K562 (cell line): Measurements from ENCODE around the gene IGSF8. TPM values are rescaled to one million over a fixed set of nuclear protein-coding genes. Genes with fewer than 3 reads are reported as not detected.
A peak's percentile ranks its signal among the peaks of the same experiment; 100 is the strongest.

Source experiments
- ATAC-seq: fragments of 200-7000 bp; cut with Tn5 transposase; 3 replicates; pipeline ENCODE4 v1.9.1; 2020; ENCODE audit warnings: moderate library complexity
- BruUV-seq: library from RNA; stranded (reverse); fragments of 400-500 nt; replicated peaks from 2 replicates; lab custom pipeline; 2021; lab: Mats Ljungman, UMichigan
- CTCF ChIA-PET: fragments of 300-600 bp; formaldehyde crosslinking; extraction: SDS; loops from one replicate; lab custom pipeline; 2021; ENCODE audit warnings: low intra/inter-chr PET ratio; lab: Yijun Ruan, JAX
- POLR2A ChIA-PET: fragments of 300-600, 350-650 bp; sonication (Branson Sonifier 250); formaldehyde crosslinking; extraction: SDS; loops from one replicate; lab custom pipeline; 2021; ENCODE audit warnings: antibody characterized with exemption, inconsistent platforms; lab: Yijun Ruan, JAX
- DNase-seq, 4 experiments: peaks; one replicate each; pipeline versions ENCODE4 v3.0.0 to v3.0.0-alpha.2; 2011 to 2018; ENCODE audit warnings: low spot score in 3 of 4, mixed read lengths in 3 of 4; ENCODE audit errors: extremely low read depth in 1 of 4
- FAIRE-seq: peaks from 2 replicates; lab custom pipeline; 2011; peaks lifted over from hg19 to GRCh38; lab: Jason Lieb, UNC
- H2AFZ ChIP-seq: 2 replicates; pipeline ENCODE4 v1.6.0; 2011; ENCODE audit warnings: low read depth, low read length, control low read depth, inconsistent platforms
- H3K27ac ChIP-seq: fragments of 200-600 bp; 3 replicates; pipeline ENCODE4 v1.8.0; 2011; ENCODE audit warnings: low read depth, mild to moderate bottlenecking, control low read depth, inconsistent platforms, low read length, moderate library complexity, mixed read lengths; ENCODE audit errors: extremely low read depth
- H3K27me3 ChIP-seq, 2 experiments: fragments of 300-600 bp in 1 of 2; 2 replicates in 1 of 2; 3 replicates in 1 of 2; pipeline versions ENCODE4 v1.6.0 to v1.8.0; 2011; ENCODE audit warnings: inconsistent platforms in 2 of 2, low read length in 2 of 2, mild to moderate bottlenecking in 1 of 2, mixed read lengths in 1 of 2, moderate library complexity in 1 of 2; ENCODE audit not compliant: control insufficient read depth in 2 of 2, insufficient read depth in 2 of 2
- H3K36me3 ChIP-seq: fragments of 300-600 bp; 3 replicates; pipeline ENCODE4 v1.8.0; 2011; ENCODE audit warnings: mild to moderate bottlenecking, low read length, inconsistent platforms; ENCODE audit not compliant: control insufficient read depth, insufficient read depth
- H3K4me1 ChIP-seq, 2 experiments: fragments of 200-600 bp in 1 of 2; replicated peaks in 1 of 2; 2 replicates in 1 of 2; 3 replicates in 1 of 2; pipeline versions ENCODE4 v1.5.1 to v1.8.0; 2011; ENCODE audit warnings: inconsistent platforms in 2 of 2, low read length in 2 of 2, mild to moderate bottlenecking in 1 of 2, mixed read lengths in 1 of 2, moderate library complexity in 1 of 2; ENCODE audit not compliant: control insufficient read depth in 2 of 2, insufficient read depth in 2 of 2
- H3K4me2 ChIP-seq: 2 replicates; pipeline ENCODE4 v1.6.1; 2011; ENCODE audit warnings: low read length, control low read depth, inconsistent platforms, mixed read lengths; ENCODE audit not compliant: insufficient read depth
- H3K4me3 ChIP-seq: fragments of 200-600 bp; sonication (generic), shearing (Covaris generic); 2 replicates; pipeline ENCODE4 v1.5.1; 2016; ENCODE audit warnings: control low read depth, inconsistent platforms
- H3K79me2 ChIP-seq: fragments of 200-600 bp; 3 replicates; pipeline ENCODE4 v1.8.0; 2011; ENCODE audit warnings: low read length, inconsistent platforms; ENCODE audit not compliant: control insufficient read depth, insufficient read depth
- H3K9ac ChIP-seq, 2 experiments: 2 replicates each; pipeline versions ENCODE4 v1.6.0 to v1.6.1; 2011; ENCODE audit warnings: low read depth in 2 of 2, low read length in 2 of 2, control low read depth in 1 of 2, inconsistent platforms in 1 of 2, mild to moderate bottlenecking in 1 of 2, mixed read lengths in 1 of 2; ENCODE audit not compliant: insufficient read depth in 1 of 2
- H3K9me1 ChIP-seq: one replicate; pipeline ENCODE4 v1.6.0; 2011; ENCODE audit warnings: inconsistent platforms, mild to moderate bottlenecking, low read length, moderate library complexity; ENCODE audit not compliant: control insufficient read depth, insufficient read depth
- H3K9me3 ChIP-seq: replicated peaks from 2 replicates; pipeline ENCODE4 v1.5.1; 2011; ENCODE audit warnings: low read depth, low read length, inconsistent platforms; ENCODE audit not compliant: control insufficient read depth, insufficient read depth
- H4K20me1 ChIP-seq: replicated peaks from 2 replicates; pipeline ENCODE4 v1.6.1; 2011; ENCODE audit warnings: low read length, inconsistent platforms, mixed read lengths; ENCODE audit not compliant: control insufficient read depth, insufficient read depth
- CHCHD3 ChIP-seq: fragments of 250-450 bp; sonication (Bioruptor Pico); IDR thresholded peaks from 2 replicates; pipeline ENCODE4 v2.1.2; 2022; ENCODE audit warnings: mild to moderate bottlenecking
- ILF3 ChIP-seq: fragments of 450-650 bp; IDR thresholded peaks from 2 replicates; pipeline ENCODE4 v1.6.1; 2018; ENCODE audit warnings: antibody characterized with exemption, mild to moderate bottlenecking, moderate library complexity, borderline replicate concordance
- MLLT1 ChIP-seq, 2 experiments: fragments of 450-650 bp; IDR thresholded peaks; 2 replicates each; pipeline ENCODE4 v1.6.1; 2016
- NFE2L1 ChIP-seq: fragments of 450-650 bp; IDR thresholded peaks from 2 replicates; pipeline ENCODE4 v1.6.1; 2016; ENCODE audit warnings: missing genetic modification characterization, low read depth, mild to moderate bottlenecking, missing compliant biosample characterization, moderate library complexity, borderline replicate concordance
- NFYB ChIP-seq: IDR thresholded peaks from 2 replicates; pipeline ENCODE4 v1.6.1; 2011; ENCODE audit warnings: mild to moderate bottlenecking, moderate library complexity; ENCODE audit not compliant: insufficient read length; ENCODE audit errors: extremely low read depth
- PPARD ChIP-seq: fragments of 250-450 bp; sonication (Bioruptor Pico); IDR thresholded peaks from 2 replicates; pipeline ENCODE4 v1.8.0; 2022; ENCODE audit warnings: inconsistent platforms, mild to moderate bottlenecking, moderate library complexity
- RAD21 ChIP-seq, 2 experiments: fragments of 250-450 bp in 1 of 2; fragments of 450-650 bp in 1 of 2; sonication (Bioruptor Pico) in 1 of 2; formaldehyde crosslinking in 1 of 2; IDR thresholded peaks in 1 of 2; conservative IDR thresholded peaks in 1 of 2; 2 replicates each; pipeline versions ENCODE4 v1.4.0 to v1.8.0; 2020 to 2022; ENCODE audit warnings: mild to moderate bottlenecking in 2 of 2, moderate library complexity in 1 of 2
- SMC3 ChIP-seq: conservative IDR thresholded peaks from 2 replicates; pipeline ENCODE4 v1.6.1; 2011; ENCODE audit warnings: low read depth, low read length, improper control_type of control experiment; ENCODE audit not compliant: insufficient read depth
- SRSF9 ChIP-seq: fragments of 200-400 bp; formaldehyde crosslinking; IDR thresholded peaks from 2 replicates; pipeline ENCODE4 v1.6.1; 2017; ENCODE audit warnings: low read depth, low read length, borderline replicate concordance
- TAF7 ChIP-seq: fragments of 450-650 bp; IDR thresholded peaks from 2 replicates; pipeline ENCODE4 v1.6.1; 2016; ENCODE audit warnings: missing genetic modification characterization, missing compliant biosample characterization
- THRA ChIP-seq: fragments of 450-650 bp; IDR thresholded peaks from 2 replicates; pipeline ENCODE4 v1.6.1; 2017; ENCODE audit warnings: mild to moderate bottlenecking, moderate library complexity
- XRCC4 ChIP-seq: IDR thresholded peaks from one replicate; pipeline ENCODE4 v1.6.1; 2011; ENCODE audit not compliant: insufficient read depth, insufficient read length; ENCODE audit errors: extremely low read depth
- ZBTB7A ChIP-seq: IDR thresholded peaks from 2 replicates; pipeline ENCODE4 v1.6.1; 2011; ENCODE audit warnings: low read depth, mild to moderate bottlenecking, low read length, moderate library complexity, borderline replicate concordance; ENCODE audit not compliant: control insufficient read depth
- WGBS: fragments of 100-300 bp; shearing (Covaris generic); methylation state at CpG from one replicate; pipeline ENCODE4 v1.1.6; 2016; ENCODE audit warnings: low coverage, mixed read lengths; ENCODE audit not compliant: insufficient coverage; ENCODE audit errors: missing lambda C conversion rate; 5-methylcytosine and 5-hydroxymethylcytosine counted together
- in situ Hi-C: fragments of 300-500 bp; cut with MboI; formaldehyde crosslinking; loops from 4 replicates; pipeline ENCODE4 v1.15.0; 2018; ENCODE audit warnings: inconsistent platforms, mixed read lengths
- intact Hi-C: fragments of 100-400 bp; cut with micrococcal nuclease; formaldehyde crosslinking; loops from 2 replicates; pipeline ENCODE4 v1.14.2; 2022
- polyA plus RNA-seq, 8 experiments: library from polyadenylated mRNA; depleted of rRNA in 4 of 8; stranded (reverse) in 5 of 8; unstranded in 3 of 8; fragments of >200 nt; fragmentation: Nextera tagmentation in 2 of 8; fragmentation: Illumina TruSeq in 1 of 8; extraction: Ambion mirVana in 2 of 8; extraction: Trizol in 1 of 8; gene quantifications; 2 replicates each; pipeline versions ENCODE4 v1.2.1 to v1.2.3, GENCODE V29; 2011 to 2014; ENCODE audit warnings: inconsistent platforms in 1 of 8, missing spikeins in 1 of 8
- total RNA-seq, 7 experiments: library from RNA; depleted of rRNA in 6 of 7; stranded (reverse); fragments of >200 nt in 6 of 7; fragmentation: Illumina TruSeq in 2 of 7; extraction: Trizol in 2 of 7; gene quantifications; 2 replicates each; pipeline versions ENCODE4 v1.2.1 to v1.2.3, GENCODE V29; 2011 to 2021; ENCODE audit warnings: low replicate concordance in 1 of 7
- TF ChIP-seq, protein P1 (sequence below): sonication (generic); formaldehyde crosslinking; IDR thresholded peaks from 2 replicates; pipeline ENCODE4 v1.8.0; 2022; ENCODE audit warnings: missing genetic modification reagents, mild to moderate bottlenecking, borderline replicate concordance
- TF ChIP-seq, protein P2 (sequence below), 2 experiments: IDR thresholded peaks; 2 replicates each; pipeline ENCODE4 v1.6.1; 2011; ENCODE audit warnings: borderline replicate concordance in 1 of 2, control low read depth in 1 of 2, low read depth in 1 of 2, low read length in 1 of 2, mild to moderate bottlenecking in 1 of 2, mixed read lengths in 1 of 2, moderate library complexity in 1 of 2; ENCODE audit not compliant: insufficient read depth in 1 of 2, insufficient read length in 1 of 2, poor library complexity in 1 of 2, severe bottlenecking in 1 of 2; ENCODE audit errors: extremely low read depth in 1 of 2

IGSF8 gene
- total and polyA plus RNA-seq, 9 of the 15 experiments (the other 6 are each of a cell fraction or from before 2014, with no cell fraction given), result 0.32 to 11.7 (median 3.2) TPM

DNA sequence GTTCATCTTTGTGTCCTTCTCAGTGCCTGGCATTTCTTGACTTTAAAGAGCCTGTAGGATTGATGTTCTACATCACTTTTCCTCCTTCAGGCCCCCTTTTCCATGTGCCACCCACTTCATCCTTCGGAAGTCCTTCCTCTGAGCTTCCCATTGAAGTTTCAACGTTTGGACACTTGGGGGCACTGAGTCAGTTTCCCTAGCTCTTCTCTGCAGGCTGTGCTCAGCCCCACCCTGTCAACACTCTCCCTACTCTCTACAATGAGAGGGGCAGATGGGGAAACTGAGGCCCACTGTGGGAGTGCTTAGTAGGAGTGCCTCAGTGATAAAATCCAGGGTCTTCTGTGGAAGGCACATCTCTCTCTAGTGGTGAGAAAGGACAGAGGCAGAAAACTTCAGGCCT, 40.3 kb downstream of the IGSF8 start:
- ATAC-seq, result peak; percentile 74
- H3K9me3 ChIP-seq, result no peaks in the 10 kb centered on the region
- no peak overlapping the region for H3K9ac ChIP-seq
- H3K27ac ChIP-seq, result no peak overlapping the region
- FAIRE-seq, result peak; percentile 61
- H3K4me2 ChIP-seq, result no peak overlapping the region
- DNase-seq, result peak; percentile 22 to 32 (median 28)
- POLR2A ChIA-PET, result interaction anchor here (0.5 to 1.2 kb wide), 4 partner anchors 12 to 929 kb away, joined by 3 to 5 read pairs (median 4); partner anchors contain the start of gene KCNJ9
- H3K79me2 ChIP-seq, result no peaks in the 10 kb centered on the region
- in situ Hi-C loops (no loop called here), intact Hi-C loops (no loop called here)
- peaks cover 2% of the 10 kb centered on the region for H3K9me1 ChIP-seq
- H2AFZ ChIP-seq, result no peak overlapping the region
- no peak overlapping the region for H3K4me3 ChIP-seq
- H4K20me1 ChIP-seq, result peaks cover 3% of the 10 kb centered on the region; the same call in 1 of the 2 replicates
- H3K36me3 ChIP-seq, result no peaks in the 10 kb centered on the region
- CTCF ChIA-PET, result interaction anchor here (0.8 kb wide), 1 partner anchor 21 kb away, joined by 3 read pairs; no protein-coding TSS in a partner anchor
- BruUV-seq, result no TSS peak
- 5% methylated on average over 2 of the region's 2 CpGs for WGBS
- no peaks in the 10 kb centered on the region; a peak in 1 of 5 replicates for H3K4me1 ChIP-seq
- H3K27me3 ChIP-seq, result peaks cover 22 to 59% of the 10 kb centered on the region in 2 experiments
- TF ChIP-seq MLLT1 (IDR thresholded peaks at IDR 0.05), result no peak
- TF ChIP-seq, protein P1, sequence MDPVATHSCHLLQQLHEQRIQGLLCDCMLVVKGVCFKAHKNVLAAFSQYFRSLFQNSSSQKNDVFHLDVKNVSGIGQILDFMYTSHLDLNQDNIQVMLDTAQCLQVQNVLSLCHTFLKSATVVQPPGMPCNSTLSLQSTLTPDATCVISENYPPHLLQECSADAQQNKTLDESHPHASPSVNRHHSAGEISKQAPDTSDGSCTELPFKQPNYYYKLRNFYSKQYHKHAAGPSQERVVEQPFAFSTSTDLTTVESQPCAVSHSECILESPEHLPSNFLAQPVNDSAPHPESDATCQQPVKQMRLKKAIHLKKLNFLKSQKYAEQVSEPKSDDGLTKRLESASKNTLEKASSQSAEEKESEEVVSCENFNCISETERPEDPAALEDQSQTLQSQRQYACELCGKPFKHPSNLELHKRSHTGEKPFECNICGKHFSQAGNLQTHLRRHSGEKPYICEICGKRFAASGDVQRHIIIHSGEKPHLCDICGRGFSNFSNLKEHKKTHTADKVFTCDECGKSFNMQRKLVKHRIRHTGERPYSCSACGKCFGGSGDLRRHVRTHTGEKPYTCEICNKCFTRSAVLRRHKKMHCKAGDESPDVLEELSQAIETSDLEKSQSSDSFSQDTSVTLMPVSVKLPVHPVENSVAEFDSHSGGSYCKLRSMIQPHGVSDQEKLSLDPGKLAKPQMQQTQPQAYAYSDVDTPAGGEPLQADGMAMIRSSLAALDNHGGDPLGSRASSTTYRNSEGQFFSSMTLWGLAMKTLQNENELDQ (CRISPR knock-in tag), result no peak
- 0 out of 2 replicates have a peak, but pooled peaks have one; percentile 10 for TF ChIP-seq SMC3
- peak in 1 of 2 experiments; percentile 45; a peak in 2 of 4 replicates for TF ChIP-seq RAD21 (CRISPR knock-in tag; conservative IDR thresholded peaks at IDR 0.05 in 1 of 2, IDR thresholded peaks at IDR 0.05 in 1 of 2)
- no peak for TF ChIP-seq THRA
- no peak for TF ChIP-seq NFYB
- TF ChIP-seq, protein P2, sequence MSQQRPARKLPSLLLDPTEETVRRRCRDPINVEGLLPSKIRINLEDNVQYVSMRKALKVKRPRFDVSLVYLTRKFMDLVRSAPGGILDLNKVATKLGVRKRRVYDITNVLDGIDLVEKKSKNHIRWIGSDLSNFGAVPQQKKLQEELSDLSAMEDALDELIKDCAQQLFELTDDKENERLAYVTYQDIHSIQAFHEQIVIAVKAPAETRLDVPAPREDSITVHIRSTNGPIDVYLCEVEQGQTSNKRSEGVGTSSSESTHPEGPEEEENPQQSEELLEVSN (IDR thresholded peaks at IDR 0.05; ENCODE audit: borderline replicate concordance in 1 of 2, extremely low read depth in 1 of 2, insufficient read depth in 1 of 2, insufficient read length in 1 of 2, low read depth in 1 of 2, low read length in 1 of 2, poor library complexity in 1 of 2, severe bottlenecking in 1 of 2), result no peak
- no peak for TF ChIP-seq NFE2L1 (tag)
- TF ChIP-seq SRSF9, result no peak
- no peak for TF ChIP-seq PPARD (CRISPR knock-in tag)
- TF ChIP-seq ZBTB7A, result no peak
- no peak for TF ChIP-seq CHCHD3 (CRISPR knock-in tag)
- no peak for TF ChIP-seq TAF7 (tag)
- no peak for TF ChIP-seq ILF3
- no peak for TF ChIP-seq XRCC4
